Kasumi-1 (cell line): ENCODE measurements around the gene LCN15.

Experiments used
- DNase-seq, 2 experiments: peaks; one replicate each; lab custom pipeline; 2025; lab: John Stamatoyannopoulos, UW

Gene LCN15

GRCh38 chr9:136740971-136741882, 23.1 kb downstream of the LCN15 start:
- DNase-seq: no peak

- DNase-seq: no peak
Measured at GRCh38 chr9:136740491-136740890, 23.8 kb downstream of the LCN15 start.

- DNase-seq: no peak
Measured at GRCh38 chr9:136740069-136740468, 24.2 kb downstream of the LCN15 start.

- DNase-seq: no peak
Measured at GRCh38 chr9:136739509-136739908, 24.8 kb downstream of the LCN15 start.

- DNase-seq: no peak
Measured at GRCh38 chr9:136738960-136739359, 25.4 kb downstream of the LCN15 start.

GRCh38 chr9:136735812-136736480, 28.4 kb downstream of the LCN15 start:
- DNase-seq: no peak

- no peak for DNase-seq
Measured at GRCh38 chr9:136734837-136735496, 29.4 kb downstream of the LCN15 start.

GRCh38 chr9:136733611-136734010, 30.7 kb downstream of the LCN15 start:
- no peak for DNase-seq

GRCh38 chr9:136732444-136733178, 31.7 kb downstream of the LCN15 start:
- DNase-seq: no peak

GRCh38 chr9:136729926-136730325, 34.4 kb downstream of the LCN15 start:
- DNase-seq: no peak

GRCh38 chr9:136729144-136729543, 35.2 kb downstream of the LCN15 start:
- peak; percentile 69 for DNase-seq

- no peak for DNase-seq
Measured at GRCh38 chr9:136728548-136729123, 35.7 kb downstream of the LCN15 start.

GRCh38 chr9:136728080-136728547, 36.2 kb downstream of the LCN15 start:
- DNase-seq: peak; percentile 78 to 84

GRCh38 chr9:136726631-136727191, 37.6 kb downstream of the LCN15 start:
- DNase-seq: peak in 1 of 2 experiments; percentile 47

- no peak for DNase-seq
Measured at GRCh38 chr9:136726118-136726517, 38.2 kb downstream of the LCN15 start.

GRCh38 chr9:136725612-136726011, 38.7 kb downstream of the LCN15 start:
- DNase-seq: no peak

- DNase-seq: no peak
Measured at GRCh38 chr9:136724772-136725171, 39.5 kb downstream of the LCN15 start.

- DNase-seq: no peak
Measured at GRCh38 chr9:136723989-136724388, 40.3 kb downstream of the LCN15 start.

GRCh38 chr9:136723362-136723976, 40.8 kb downstream of the LCN15 start:
- no peak for DNase-seq

GRCh38 chr9:136722969-136723356, 41.4 kb downstream of the LCN15 start:
- no peak for DNase-seq
